A549 (cell line): ENCODE results near the gene F8. TPM values are rescaled to one million over a fixed set of nuclear protein-coding genes. Genes with fewer than 3 reads are reported as not detected.

Experiments used
- ATAC-seq, 2 experiments: fragments of 200-7000 bp in 1 of 2; fragments of >200 bp in 1 of 2; cut with Nextera tagmentation in 1 of 2; cut with Tn5 transposase in 1 of 2; 3 replicates each; pipeline versions ENCODE4 v1.8.0 to v1.9.1; 2018 to 2020; ENCODE audit warnings: mild to moderate bottlenecking in 1 of 2, moderate library complexity in 1 of 2
- CTCF ChIA-PET: fragments of 300-600 bp; sonication (Branson Sonifier 250); formaldehyde crosslinking; extraction: SDS; loops from one replicate; lab custom pipeline; 2021; ENCODE audit warnings: antibody characterized with exemption, inconsistent platforms; lab: Yijun Ruan, JAX
- POLR2A ChIA-PET: fragments of 350-600 bp; formaldehyde crosslinking; extraction: SDS; loops from one replicate; lab custom pipeline; 2021; ENCODE audit warnings: antibody characterized with exemption, inconsistent platforms; lab: Yijun Ruan, JAX
- DNase-seq, 2 experiments: peaks; one replicate each; pipeline versions ENCODE4 v3.0.0 to v3.0.0-alpha.2; 2011 to 2016; ENCODE audit warnings: low read depth in 1 of 2, low spot score in 1 of 2
- FAIRE-seq: peaks from 2 replicates; lab custom pipeline; 2011; peaks lifted over from hg19 to GRCh38; lab: Jason Lieb, UNC
- H3K27ac ChIP-seq, 2 experiments: fragments of >200 bp; sonication (Bioruptor Twin); formaldehyde crosslinking; 3 replicates each; pipeline ENCODE4 v1.5.1; 2016 to 2017
- H3K4me1 ChIP-seq: fragments of >200 bp; sonication (Bioruptor Twin); formaldehyde crosslinking; 3 replicates; pipeline ENCODE4 v1.6.1; 2016
- H3K4me2 ChIP-seq: fragments of >200 bp; sonication (Bioruptor Twin); formaldehyde crosslinking; 3 replicates; pipeline ENCODE4 v1.6.1; 2016
- H3K4me3 ChIP-seq: fragments of >200 bp; sonication (Bioruptor Twin); formaldehyde crosslinking; 3 replicates; pipeline ENCODE4 v1.5.1; 2016
- H3K9me3 ChIP-seq: fragments of >200 bp; sonication (Bioruptor Twin); formaldehyde crosslinking; 3 replicates; pipeline ENCODE4 v1.6.1; 2016
- ATOH8 ChIP-seq: fragments of 250-450 bp; sonication (Bioruptor Pico); IDR thresholded peaks from 2 replicates; pipeline ENCODE4 v1.5.0; 2020; ENCODE audit warnings: low read depth, mild to moderate bottlenecking, moderate library complexity
- BHLHE40 ChIP-seq: IDR thresholded peaks from 2 replicates; pipeline ENCODE4 v1.6.1; 2012; ENCODE audit warnings: low read depth, low read length, inconsistent platforms
- CBX2 ChIP-seq: fragments of 200-600 bp; sonication (generic); IDR thresholded peaks from 2 replicates; pipeline ENCODE4 v1.6.1; 2016; ENCODE audit warnings: low read depth, mild to moderate bottlenecking, borderline replicate concordance
- CBX8 ChIP-seq: fragments of 200-600 bp; sonication (generic); IDR thresholded peaks from 2 replicates; pipeline ENCODE4 v1.6.1; 2016
- EHF ChIP-seq: fragments of 250-450 bp; sonication (Bioruptor Pico); IDR thresholded peaks from 2 replicates; pipeline ENCODE4 v1.5.0; 2020; ENCODE audit warnings: mild to moderate bottlenecking
- FOXS1 ChIP-seq: fragments of 250-450 bp; sonication (Bioruptor Pico); IDR thresholded peaks from 2 replicates; pipeline ENCODE4 v1.5.0; 2020; ENCODE audit warnings: mild to moderate bottlenecking, moderate library complexity
- HOXA7 ChIP-seq: fragments of 250-450 bp; sonication (Bioruptor Pico); IDR thresholded peaks from 2 replicates; pipeline ENCODE4 v1.5.0; 2020; ENCODE audit warnings: mild to moderate bottlenecking, moderate library complexity
- HOXB13 ChIP-seq: fragments of 250-450 bp; sonication (Bioruptor Pico); IDR thresholded peaks from 2 replicates; pipeline ENCODE4 v1.5.0; 2020; ENCODE audit warnings: low read depth, mild to moderate bottlenecking, moderate library complexity
- HOXB5 ChIP-seq: fragments of 250-450 bp; sonication (Bioruptor Pico); IDR thresholded peaks from 2 replicates; pipeline ENCODE4 v1.5.0; 2020; ENCODE audit warnings: mild to moderate bottlenecking, moderate library complexity
- KDM1A ChIP-seq: fragments of 200-600 bp; sonication (generic); IDR thresholded peaks from 2 replicates; pipeline ENCODE4 v1.6.1; 2016; ENCODE audit warnings: low read depth, mild to moderate bottlenecking
- MYC ChIP-seq: IDR thresholded peaks from 2 replicates; pipeline ENCODE4 v1.6.1; 2012; ENCODE audit warnings: mild to moderate bottlenecking, inconsistent platforms, low read length, improper control_type of control experiment, borderline replicate concordance
- NPAS2 ChIP-seq: fragments of 250-450 bp; sonication (Bioruptor Pico); IDR thresholded peaks from 2 replicates; pipeline ENCODE4 v1.8.0; 2022; ENCODE audit warnings: mild to moderate bottlenecking, moderate library complexity, borderline replicate concordance
- PHF8 ChIP-seq: fragments of 200-600 bp; sonication (generic); IDR thresholded peaks from 2 replicates; pipeline ENCODE4 v1.6.1; 2016; ENCODE audit warnings: low read depth, mild to moderate bottlenecking, antibody characterized with exemption, moderate library complexity, borderline replicate concordance
- POLR2AphosphoS2 ChIP-seq: conservative IDR thresholded peaks from 2 replicates; pipeline ENCODE4 v1.6.1; 2012; ENCODE audit warnings: low read length, improper control_type of control experiment, inconsistent platforms
- REST ChIP-seq: fragments of 200-600 bp; sonication (generic); IDR thresholded peaks from 2 replicates; pipeline ENCODE4 v1.6.1; 2016; ENCODE audit warnings: antibody characterized with exemption, mild to moderate bottlenecking, moderate library complexity
- TFCP2L1 ChIP-seq: fragments of 250-450 bp; sonication (Bioruptor Pico); IDR thresholded peaks from 2 replicates; pipeline ENCODE4 v1.5.0; 2021; ENCODE audit warnings: mild to moderate bottlenecking
- ZC3H11A ChIP-seq: fragments of 450-650 bp; IDR thresholded peaks from 2 replicates; pipeline ENCODE4 v1.6.1; 2014; ENCODE audit warnings: antibody characterized with exemption, mild to moderate bottlenecking
- ZFP36 ChIP-seq: fragments of 450-650 bp; IDR thresholded peaks from 2 replicates; pipeline ENCODE4 v1.6.1; 2014; ENCODE audit warnings: borderline replicate concordance; ENCODE audit not compliant: partially characterized antibody
- WGBS: methylation state at CpG from one replicate; pipeline ENCODE4 v1.1.6; 2017; ENCODE audit errors: missing lambda C conversion rate; 5-methylcytosine and 5-hydroxymethylcytosine counted together
- polyA plus RNA-seq, 4 experiments: library from polyadenylated mRNA; depleted of rRNA in 3 of 4; stranded (reverse); fragments of >200 nt; fragmentation: RNase III in 1 of 4; extraction: RNeasy Plus Mini Kit Qiagen cat#74134 plus additional on column Dnase treatment in 1 of 4; gene quantifications; 2 replicates in 3 of 4; 3 replicates in 1 of 4; pipeline ENCODE4 v1.2.3, GENCODE V29; 2011 to 2017
- TF ChIP-seq, protein P1 (sequence below): IDR thresholded peaks from 2 replicates; pipeline ENCODE4 v1.6.1; 2012; ENCODE audit warnings: low read depth, borderline replicate concordance
- TF ChIP-seq, protein P2 (sequence below): IDR thresholded peaks from 2 replicates; pipeline ENCODE4 v1.6.1; 2012

Gene F8
- polyA plus RNA-seq, 2 of the 4 experiments (the other 2 are of a cell fraction) = 4.3 to 6.9 TPM

- FAIRE-seq (no peak), DNase-seq (no peak), ATAC-seq (no peak)
- ChIA-PET CTCF (interaction anchor here (0.7 to 4.2 kb wide), 16 partner anchors 10 to 139 kb away, joined by 3 to 35 read pairs (median 6); partner anchors contain the start of genes CMC4, FUNDC2 and MTCP1), POLR2A (interaction anchor here (2.2 kb wide), 1 partner anchor 29 kb away, joined by 7 read pairs; the partner anchor contains the start of gene FUNDC2)
- Histone ChIP-seq H3K4me2 (0 out of 3 replicates have a peak overlapping the region, but pooled peaks have one; percentile 72), H3K27ac (no peak overlapping the region), H3K4me3 (no peak overlapping the region), H3K4me1 (peaks cover 29% of the 10 kb centered on the region), H3K9me3 (no peaks in the 10 kb centered on the region)
- 78% methylated on average over 1 of the region's 1 CpG for WGBS
- TF ChIP-seq HOXB13 (no peak), MYC (no peak), BHLHE40 (no peak), ZFP36 (no peak), TFCP2L1 (CRISPR knock-in tag) (no peak), HOXB5 (CRISPR knock-in tag) (no peak), HOXA7 (CRISPR knock-in tag) (no peak), NPAS2 (CRISPR knock-in tag) (no peak)
Observed at GRCh38 chrX:155056471-155056870, 33.9 kb upstream of the F8 start.

DNA sequence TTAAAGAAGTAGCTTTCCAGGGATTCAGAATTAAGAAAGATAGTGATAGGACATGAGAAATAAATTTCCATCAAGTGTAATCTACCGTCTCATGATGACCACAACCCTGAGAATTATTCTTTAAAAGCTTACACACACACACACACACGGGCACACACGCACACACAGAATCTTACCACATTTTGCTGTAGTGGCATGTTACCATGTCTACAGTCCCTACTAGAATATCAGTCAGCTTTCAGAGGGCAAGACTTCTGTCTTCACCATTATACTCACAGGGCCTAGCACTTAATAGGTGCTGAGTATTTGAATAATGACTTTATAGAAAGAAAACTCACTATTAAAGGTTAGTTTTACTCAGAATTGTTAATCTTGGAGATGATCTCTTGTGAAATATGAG is 33.0 kb upstream of the F8 start:
- Histone ChIP-seq H3K4me2 (no peak overlapping the region), H3K9me3 (no peaks in the 10 kb centered on the region), H3K4me1 (peaks cover 29% of the 10 kb centered on the region), H3K27ac (no peak overlapping the region), H3K4me3 (no peak overlapping the region)
- POLR2A ChIA-PET = no interaction called here
- TF ChIP-seq PHF8 (no peak), CBX2 (no peak)
- WGBS = 96% methylated on average over 3 of the region's 3 CpGs
- FAIRE-seq (no peak), ATAC-seq (no peak), DNase-seq (no peak)
- CTCF ChIA-PET = interaction anchor here (1.0 to 4.2 kb wide), 5 partner anchors 8 to 74 kb away, joined by 4 to 35 read pairs (median 4); no protein-coding TSS in a partner anchor

DNA sequence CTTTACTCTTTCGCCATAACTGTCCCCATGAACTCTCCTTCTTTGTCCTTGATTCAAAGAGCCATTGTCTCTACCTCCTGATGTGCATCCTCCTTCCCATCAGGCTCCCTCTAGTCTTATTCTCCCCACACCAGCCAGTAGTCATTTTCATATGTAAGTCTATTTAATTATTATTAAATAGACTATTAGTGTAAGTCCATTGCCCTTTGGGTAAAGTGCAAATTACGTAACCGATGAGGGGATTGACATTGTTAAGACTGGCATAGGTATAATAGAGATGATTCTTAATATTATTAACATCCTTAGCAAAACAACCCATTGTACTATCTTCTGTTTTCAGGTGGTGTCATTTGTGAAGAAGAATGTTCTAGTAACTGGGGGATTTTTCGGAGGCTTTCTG is 31.7 kb upstream of the F8 start:
- Histone ChIP-seq H3K9me3 (no peaks in the 10 kb centered on the region), H3K4me2 (no peak overlapping the region)
- WGBS = 97% methylated on average over 4 of the region's 4 CpGs
- no peak for DNase-seq
- POLR2A ChIA-PET = no interaction called here
- TF ChIP-seq NPAS2 (CRISPR knock-in tag) = no peak
- no peak for TF ChIP-seq ZC3H11A
- no peak for TF ChIP-seq POLR2AphosphoS2
- TF ChIP-seq ATOH8 (CRISPR knock-in tag) = no peak
- TF ChIP-seq MYC = no peak
- TF ChIP-seq, protein P1, sequence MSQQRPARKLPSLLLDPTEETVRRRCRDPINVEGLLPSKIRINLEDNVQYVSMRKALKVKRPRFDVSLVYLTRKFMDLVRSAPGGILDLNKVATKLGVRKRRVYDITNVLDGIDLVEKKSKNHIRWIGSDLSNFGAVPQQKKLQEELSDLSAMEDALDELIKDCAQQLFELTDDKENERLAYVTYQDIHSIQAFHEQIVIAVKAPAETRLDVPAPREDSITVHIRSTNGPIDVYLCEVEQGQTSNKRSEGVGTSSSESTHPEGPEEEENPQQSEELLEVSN = no peak
- TF ChIP-seq EHF (CRISPR knock-in tag) = no peak
- no peak for TF ChIP-seq REST
- TF ChIP-seq, protein P2, sequence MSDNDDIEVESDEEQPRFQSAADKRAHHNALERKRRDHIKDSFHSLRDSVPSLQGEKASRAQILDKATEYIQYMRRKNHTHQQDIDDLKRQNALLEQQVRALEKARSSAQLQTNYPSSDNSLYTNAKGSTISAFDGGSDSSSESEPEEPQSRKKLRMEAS = no peak
- TF ChIP-seq FOXS1 = no peak
- no peak for TF ChIP-seq KDM1A
- no peak for TF ChIP-seq CBX8
- TF ChIP-seq, all 56 proteins: peak for 0
- Histone ChIP-seq H3K27ac (no peak overlapping the region), H3K4me1 (peaks cover 29% of the 10 kb centered on the region), H3K4me3 (no peak overlapping the region)
- CTCF ChIA-PET = interaction anchor here (0.7 to 1.2 kb wide), 2 partner anchors 9 to 66 kb away, joined by 3 to 4 read pairs; no protein-coding TSS in a partner anchor
- ATAC-seq = no peak
- no peak for FAIRE-seq
